Islet of Langerhans (tissue), 1 donor: Measurements from ENCODE around the gene ZNF48.
A peak's percentile ranks its signal among the peaks of the same experiment; 100 is the strongest.

Experiments used
- FAIRE-seq: peaks from one replicate; lab custom pipeline; 2011; peaks lifted over from hg19 to GRCh38; lab: Jason Lieb, UNC

ZNF48 gene

DNA sequence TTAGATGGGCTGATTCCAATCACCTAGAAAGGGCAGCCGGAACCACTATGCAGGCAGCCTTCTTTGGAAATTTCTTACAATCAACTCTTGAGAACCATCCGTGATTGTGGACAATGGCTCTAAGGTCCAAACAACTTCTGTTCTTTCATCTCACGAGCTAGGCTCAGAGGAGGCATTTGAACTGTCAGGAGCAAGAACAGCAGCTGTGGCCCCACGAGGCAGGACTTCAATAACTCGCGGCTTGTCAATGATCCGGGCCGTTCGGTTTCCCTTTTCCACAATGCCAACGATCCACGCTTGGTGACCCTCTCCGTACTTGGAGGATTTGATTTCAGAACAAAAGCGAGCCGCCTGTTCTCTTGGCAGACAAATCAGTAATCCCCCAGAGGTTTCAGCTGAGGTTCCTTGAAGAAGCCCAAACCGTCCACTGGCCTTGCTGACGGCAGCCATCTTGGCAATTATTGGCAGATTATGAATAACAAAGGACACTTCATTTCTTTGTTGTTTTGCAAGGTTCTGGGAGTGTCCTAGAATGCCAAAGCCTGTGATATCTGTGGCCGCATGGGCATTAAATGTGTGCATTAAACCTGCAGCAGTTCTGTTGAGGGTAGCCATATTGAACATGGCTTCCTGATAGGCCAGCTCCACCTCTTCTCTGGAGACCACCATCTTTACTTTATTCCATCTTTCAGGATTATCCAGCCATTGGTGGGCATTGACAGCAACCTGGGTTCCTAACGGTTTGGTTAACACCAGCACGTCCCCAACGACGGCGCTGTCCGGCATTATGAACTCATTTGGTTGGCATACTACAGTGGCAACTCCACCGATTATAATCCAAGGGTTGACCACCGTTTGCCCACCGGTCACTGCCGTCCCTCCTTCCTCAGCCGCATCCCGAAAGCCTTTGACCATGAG, 49.3 kb downstream of the ZNF48 start:
- FAIRE-seq: no peak

DNA sequence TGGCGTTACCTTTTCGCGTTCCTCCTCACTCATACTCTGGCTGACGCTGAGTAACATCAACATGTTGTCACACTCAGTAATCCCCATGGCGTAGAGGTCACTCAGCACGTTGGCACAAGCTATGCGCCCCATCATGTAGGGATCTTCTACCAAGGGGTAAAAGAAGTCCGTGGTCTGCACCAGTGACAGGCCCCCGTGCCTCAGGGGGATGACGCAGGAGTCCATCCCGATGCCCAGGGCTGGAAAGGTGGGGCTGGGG, 49.9 kb downstream of the ZNF48 start:
- no peak for FAIRE-seq

DNA sequence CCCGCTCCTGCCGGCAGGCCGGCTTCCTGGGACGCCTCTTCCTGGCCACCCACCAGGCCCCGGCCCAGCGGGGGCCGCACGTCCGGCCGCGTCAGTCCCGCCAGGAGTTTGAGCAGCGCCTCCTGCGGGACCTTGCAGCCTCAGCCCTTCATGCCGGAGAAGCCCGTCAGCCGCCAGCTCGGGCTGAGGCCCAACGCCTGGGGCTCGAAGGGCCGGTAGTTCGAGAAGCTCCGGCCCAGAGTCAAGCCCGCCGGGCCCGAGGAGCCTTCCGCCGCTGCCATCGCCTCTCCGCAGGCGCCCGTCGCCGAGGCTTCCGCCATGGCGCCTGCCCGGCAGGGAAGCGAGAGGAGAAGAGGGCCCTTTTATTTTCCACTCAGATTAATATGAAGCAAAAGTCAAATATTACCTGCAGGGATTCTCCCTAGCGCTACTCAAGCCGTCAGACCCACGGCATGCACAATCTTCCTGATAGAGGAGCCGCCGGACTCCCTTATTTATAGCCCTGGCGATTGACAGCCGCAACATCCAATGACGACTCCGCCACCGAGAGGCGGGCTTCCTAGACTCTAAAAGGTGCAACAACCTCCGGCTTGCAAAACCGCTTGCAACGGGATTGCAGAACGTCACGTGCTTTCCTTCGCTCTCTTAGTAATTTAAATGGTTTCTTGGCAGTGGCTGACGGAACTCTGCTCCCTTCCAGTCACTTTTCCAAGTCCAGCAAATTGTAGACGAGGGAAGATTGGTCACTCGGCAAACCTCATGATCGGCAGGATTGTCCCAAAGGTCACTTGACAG, 50.4 kb downstream of the ZNF48 start, which contains the start of gene SEPHS2:
TSS of gene SEPHS2 (minus strand) at position 467 of the 795 bp plus-strand sequence. CDS start at position 320, 147 bp downstream.
- FAIRE-seq: peak; percentile 66

DNA sequence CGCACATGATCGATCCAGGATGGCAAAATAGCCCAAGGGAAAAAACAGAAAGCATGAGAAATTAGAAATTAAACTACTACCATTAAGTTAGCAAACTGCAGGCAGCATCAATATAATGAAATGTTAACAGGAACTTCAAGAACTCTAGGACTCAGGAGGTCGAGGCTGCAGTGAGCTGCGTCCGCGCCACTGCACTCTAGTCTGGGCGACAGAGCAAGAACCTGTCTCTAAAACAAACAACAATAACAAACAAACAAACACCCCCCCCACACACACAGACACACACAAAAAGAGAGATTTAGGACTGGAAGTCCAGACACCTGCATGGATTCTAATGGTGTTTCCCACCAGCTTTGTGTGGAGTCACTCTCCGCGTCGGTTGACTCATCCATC, 51.0 kb downstream of the ZNF48 start:
- FAIRE-seq: no peak

DNA sequence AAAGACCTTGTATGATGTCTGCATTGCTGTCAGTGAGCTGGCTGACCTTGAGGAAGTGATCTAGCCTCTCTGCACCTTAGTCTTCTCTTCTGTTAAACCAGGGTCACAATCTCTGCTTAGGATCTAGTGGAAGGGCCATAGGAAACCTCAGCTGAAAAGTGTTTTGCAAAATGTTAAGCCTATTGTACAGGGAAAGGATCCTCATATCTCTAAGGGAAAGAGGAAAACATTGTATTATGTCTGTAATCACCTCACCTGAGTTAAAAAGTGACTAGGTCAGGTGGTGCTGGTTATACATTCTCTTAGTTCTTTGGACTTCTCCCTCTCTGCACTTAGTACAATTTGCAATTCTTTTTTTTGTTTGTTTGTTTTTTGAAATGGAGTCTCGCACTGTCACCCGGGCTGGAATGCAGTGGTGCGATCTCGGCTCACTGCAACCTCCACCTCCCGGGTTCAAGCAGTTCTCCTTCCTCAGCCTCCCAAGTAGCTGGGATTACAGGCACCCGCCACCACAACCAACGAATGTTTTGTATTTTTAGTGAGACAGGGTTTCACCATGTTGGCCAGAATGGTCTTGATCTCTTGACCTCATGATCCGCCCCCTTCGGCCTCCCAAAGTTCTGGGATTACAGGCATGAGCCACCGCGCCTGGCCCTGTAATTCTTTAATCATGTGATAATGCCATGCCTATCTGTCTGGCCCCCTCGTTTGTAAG, 52.4 kb downstream of the ZNF48 start:
- no peak for FAIRE-seq

DNA sequence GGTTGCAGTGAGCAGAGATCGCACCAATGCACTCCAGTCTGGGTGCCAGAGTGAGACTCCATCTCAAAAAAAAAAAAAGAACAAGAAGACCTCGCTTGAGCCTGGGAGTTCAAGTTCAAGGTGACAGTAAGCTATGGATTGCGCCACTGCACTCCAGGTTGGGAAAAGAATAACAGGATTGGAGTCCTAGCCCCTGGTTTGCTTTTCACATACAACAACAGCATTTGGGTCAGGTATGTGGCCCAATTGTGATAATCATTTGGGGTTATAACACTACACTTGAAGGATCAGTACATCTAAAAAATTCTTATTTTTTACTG, 53.9 kb downstream of the ZNF48 start:
- no peak for FAIRE-seq
